ENCODE data around the gene MAFB.

MAFB gene

DNA sequence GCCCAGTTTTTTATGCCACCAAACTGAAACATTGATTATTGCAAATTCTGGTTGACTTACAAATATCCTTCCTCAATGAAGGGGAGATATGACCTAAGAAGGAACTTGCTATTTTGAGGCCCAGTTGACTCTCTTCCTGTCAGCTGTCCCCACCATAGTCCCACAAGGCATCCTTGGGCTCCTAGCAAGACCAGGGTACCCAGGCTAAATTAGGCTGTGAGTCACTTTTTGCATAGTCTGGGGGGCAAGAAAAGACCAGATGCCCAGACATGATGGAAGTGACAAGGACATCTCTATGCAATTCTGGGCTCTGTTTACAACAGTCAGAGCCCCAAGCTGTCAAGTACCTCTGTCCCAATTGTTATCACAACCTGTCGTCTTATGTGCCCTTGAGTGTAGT is 31.8 kb upstream of the MAFB start:
- TF ChIP-seq, protein P1, sequence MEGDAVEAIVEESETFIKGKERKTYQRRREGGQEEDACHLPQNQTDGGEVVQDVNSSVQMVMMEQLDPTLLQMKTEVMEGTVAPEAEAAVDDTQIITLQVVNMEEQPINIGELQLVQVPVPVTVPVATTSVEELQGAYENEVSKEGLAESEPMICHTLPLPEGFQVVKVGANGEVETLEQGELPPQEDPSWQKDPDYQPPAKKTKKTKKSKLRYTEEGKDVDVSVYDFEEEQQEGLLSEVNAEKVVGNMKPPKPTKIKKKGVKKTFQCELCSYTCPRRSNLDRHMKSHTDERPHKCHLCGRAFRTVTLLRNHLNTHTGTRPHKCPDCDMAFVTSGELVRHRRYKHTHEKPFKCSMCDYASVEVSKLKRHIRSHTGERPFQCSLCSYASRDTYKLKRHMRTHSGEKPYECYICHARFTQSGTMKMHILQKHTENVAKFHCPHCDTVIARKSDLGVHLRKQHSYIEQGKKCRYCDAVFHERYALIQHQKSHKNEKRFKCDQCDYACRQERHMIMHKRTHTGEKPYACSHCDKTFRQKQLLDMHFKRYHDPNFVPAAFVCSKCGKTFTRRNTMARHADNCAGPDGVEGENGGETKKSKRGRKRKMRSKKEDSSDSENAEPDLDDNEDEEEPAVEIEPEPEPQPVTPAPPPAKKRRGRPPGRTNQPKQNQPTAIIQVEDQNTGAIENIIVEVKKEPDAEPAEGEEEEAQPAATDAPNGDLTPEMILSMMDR (IDR thresholded peaks at IDR 0.05; ENCODE audit: control insufficient read depth, insufficient read depth, low read depth, low read length, missing control alignments): no peak
- no peak overlapping the region for H3K4me3 ChIP-seq (ENCODE audit: control insufficient read depth, low read depth, low read length)
- no peak for DNase-seq (ENCODE audit: low read depth)

DNA sequence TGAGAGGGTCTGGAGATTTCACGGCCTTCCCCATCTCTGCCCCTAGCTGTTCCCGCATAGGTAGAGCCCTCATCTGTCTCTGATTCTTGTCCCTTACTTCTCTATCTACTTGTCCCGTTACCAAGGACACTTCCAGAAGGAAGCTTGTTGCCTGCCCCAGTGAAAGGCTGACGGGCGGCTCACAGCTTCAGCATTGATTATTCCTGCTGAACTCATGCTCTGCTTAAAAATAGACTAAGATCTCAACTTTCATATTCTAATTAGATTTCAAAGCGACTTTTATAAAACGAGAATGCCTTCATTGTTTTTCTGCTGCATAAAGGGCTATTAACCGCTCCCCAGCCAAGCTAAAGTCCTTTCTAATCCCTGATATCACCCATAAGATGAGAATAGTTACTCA is 31.1 kb upstream of the MAFB start:
- DNase-seq (ENCODE audit: low read depth): no peak
- H3K4me3 ChIP-seq (ENCODE audit: control insufficient read depth, low read depth, low read length): no peak overlapping the region
- TF ChIP-seq, protein P1 (IDR thresholded peaks at IDR 0.05; ENCODE audit: control insufficient read depth, insufficient read depth, low read depth, low read length, missing control alignments): no peak

DNA sequence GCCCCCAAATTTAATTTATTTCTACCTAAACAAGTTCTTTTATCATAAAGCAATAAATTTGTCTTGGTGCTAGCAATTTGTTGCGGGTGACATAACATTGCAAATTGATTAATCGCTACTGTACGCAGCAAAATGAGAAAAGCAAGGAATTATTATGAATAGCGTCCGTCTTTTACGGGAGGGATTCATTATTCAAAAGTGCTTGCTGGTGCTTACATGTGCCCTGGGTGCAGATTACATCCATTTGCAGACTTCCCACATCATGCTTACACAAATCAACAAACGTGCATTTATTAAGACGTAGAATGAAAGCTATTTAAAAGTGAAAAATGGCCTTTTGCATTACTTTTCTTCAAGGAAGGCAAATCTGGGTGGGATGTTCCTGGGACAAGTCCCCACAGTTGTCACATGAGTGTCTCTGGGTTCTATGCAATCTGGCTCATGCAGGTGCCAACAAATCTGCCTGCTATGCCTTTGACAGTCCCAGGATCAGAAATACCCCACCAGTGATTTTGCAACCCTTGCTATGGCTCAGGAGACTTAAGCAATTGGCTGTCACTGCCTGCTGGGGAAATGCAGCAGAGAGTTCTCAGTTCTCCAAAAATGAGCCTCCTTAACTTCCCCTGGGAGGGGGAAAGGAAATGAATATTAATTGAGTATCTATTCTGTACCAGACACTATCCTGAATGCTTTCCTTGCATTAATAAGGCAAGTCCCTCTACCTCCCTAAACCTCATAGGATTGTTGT is 30.1 kb upstream of the MAFB start:
- TF ChIP-seq, protein P1 (IDR thresholded peaks at IDR 0.05; ENCODE audit: control insufficient read depth, insufficient read depth, low read depth, low read length, missing control alignments): no peak
- DNase-seq (ENCODE audit: low read depth): no peak
- H3K4me3 ChIP-seq (ENCODE audit: control insufficient read depth, low read depth, low read length): no peak overlapping the region

DNA sequence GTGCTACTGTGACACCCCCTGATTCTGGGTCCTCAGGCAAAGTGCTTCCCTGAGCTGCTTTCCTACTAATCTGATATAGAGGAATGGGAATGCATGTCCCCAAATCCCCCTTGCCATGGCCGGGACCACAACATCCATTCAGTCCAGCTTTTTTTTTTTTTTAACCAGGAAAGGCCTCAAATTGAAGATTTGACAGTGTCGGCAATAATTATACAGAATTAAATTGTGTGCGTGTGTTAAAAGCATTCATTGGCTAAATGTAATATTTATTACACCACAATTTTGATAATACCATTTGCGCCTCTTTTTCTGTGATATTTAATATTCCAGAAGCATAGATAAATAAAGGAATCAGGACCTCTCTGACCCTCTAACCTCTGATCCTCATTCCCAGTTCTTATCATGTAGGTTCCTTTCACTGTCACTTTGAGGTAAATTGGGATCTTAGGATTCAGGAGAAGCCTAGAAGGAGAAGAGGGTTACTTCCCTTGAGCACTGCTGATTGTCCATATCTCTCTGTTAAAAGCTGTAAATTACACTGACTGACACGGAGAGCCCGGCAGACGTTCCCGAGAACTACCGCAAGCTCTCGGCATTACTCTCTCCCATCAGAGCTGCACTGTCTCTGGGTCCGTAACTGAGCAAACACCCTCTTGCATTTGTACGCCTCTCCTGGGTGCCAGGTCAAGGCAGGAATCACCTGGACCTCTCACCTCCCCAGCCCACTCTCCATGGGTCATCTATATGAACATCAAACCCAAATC is 29.4 kb upstream of the MAFB start:
- TF ChIP-seq, protein P1 (IDR thresholded peaks at IDR 0.05; ENCODE audit: control insufficient read depth, insufficient read depth, low read depth, low read length, missing control alignments): no peak
- DNase-seq (ENCODE audit: low read depth): no peak
- no peak overlapping the region for H3K4me3 ChIP-seq (ENCODE audit: control insufficient read depth, low read depth, low read length)

DNA sequence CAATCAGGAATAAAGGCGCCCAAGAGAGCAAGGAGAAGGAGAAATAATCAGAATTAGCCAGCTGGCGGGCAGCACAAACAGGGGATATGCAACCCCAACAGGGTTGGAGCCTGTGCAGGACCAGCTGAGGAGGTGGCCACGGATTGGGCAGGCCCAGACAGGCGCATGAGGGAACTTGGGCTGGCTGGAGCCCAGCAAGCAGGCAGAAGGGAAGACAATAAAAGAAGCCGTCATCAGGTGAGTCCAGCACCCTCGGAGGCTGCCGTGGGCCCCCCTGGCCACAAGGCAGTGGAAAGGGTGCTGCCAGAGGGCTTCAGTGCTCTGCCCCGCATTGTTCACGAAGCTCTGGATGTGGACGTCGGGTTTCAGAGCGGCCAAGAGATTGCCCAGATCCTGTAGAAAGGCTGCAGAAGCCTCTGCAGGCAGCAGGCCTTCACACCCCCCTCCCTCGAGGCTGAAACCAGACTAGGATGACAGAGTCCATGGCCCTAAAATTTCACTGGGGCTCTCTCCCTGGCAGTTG is 28.4 kb upstream of the MAFB start:
- TF ChIP-seq, protein P1 (IDR thresholded peaks at IDR 0.05; ENCODE audit: control insufficient read depth, insufficient read depth, low read depth, low read length, missing control alignments): no peak
- DNase-seq (ENCODE audit: low read depth): no peak
- no peak overlapping the region for H3K4me3 ChIP-seq (ENCODE audit: control insufficient read depth, low read depth, low read length)

DNA sequence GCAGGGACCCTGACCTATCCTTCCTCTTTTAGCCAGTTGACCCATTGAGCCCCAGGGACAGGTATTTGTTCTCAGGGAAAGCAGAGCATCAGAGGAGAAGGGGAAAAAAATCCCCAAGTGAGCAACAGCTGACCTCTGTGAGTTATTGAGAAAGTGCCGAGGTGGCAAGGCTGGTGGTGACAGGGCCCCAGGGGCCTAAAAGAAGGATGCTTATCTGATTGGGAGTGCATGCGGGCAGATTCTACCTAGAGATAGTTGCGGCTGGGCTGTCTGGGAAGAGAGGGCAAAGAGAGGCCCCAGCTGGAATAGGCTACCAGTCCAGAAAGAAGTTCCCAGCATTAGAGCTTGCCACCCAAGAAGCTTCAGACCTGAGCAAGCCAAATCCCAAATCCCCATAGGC is 26.5 kb upstream of the MAFB start:
- TF ChIP-seq, protein P1 (IDR thresholded peaks at IDR 0.05; ENCODE audit: control insufficient read depth, insufficient read depth, low read depth, low read length, missing control alignments): no peak
- no peak overlapping the region for H3K4me3 ChIP-seq (ENCODE audit: control insufficient read depth, low read depth, low read length)
- no peak for DNase-seq (ENCODE audit: low read depth)

All from AG09309 (cell line).